GM18907 (cell line): Measurements from ENCODE around the gene TP53I3.
"Not testable (repeated sequence)": the region's sequence is repeated elsewhere in the genome, so short reads cannot be mapped to it uniquely, and the experiment has no call there.

Experiments
- ATAC-seq: cut with Tn5 transposase; IDR thresholded peaks from one replicate; pipeline ENCODE4 v1.9.1; 2021; ENCODE audit warnings: mild to moderate bottlenecking, moderate library complexity; ENCODE audit not compliant: unreplicated experiment

TP53I3 gene

GRCh38 chr2:24055750-24056149 lies 28.9 kb downstream of the TP53I3 start:
- no peak for ATAC-seq

GRCh38 chr2:24054366-24055010 lies 30.1 kb downstream of the TP53I3 start:
- no peak for ATAC-seq

GRCh38 chr2:24052951-24053350 lies 31.7 kb downstream of the TP53I3 start:
- no peak for ATAC-seq

- no peak for ATAC-seq
These were observed 32.8 kb downstream of the TP53I3 start for GRCh38 chr2:24051833-24052232.

- no peak for ATAC-seq
These were observed 34.3 kb downstream of the TP53I3 start for GRCh38 chr2:24050041-24050979.

- ATAC-seq: no peak
These were observed 35.1 kb downstream of the TP53I3 start, which contains the start of gene FKBP1B for GRCh38 chr2:24049485-24050021. Gene FKBP1B (plus strand): TSS chr2:24049741. CDS start chr2:24049850, 109 bp downstream.

GRCh38 chr2:24048769-24049484 lies 35.7 kb downstream of the TP53I3 start:
- no peak for ATAC-seq

GRCh38 chr2:24047703-24048033 lies 37.0 kb downstream of the TP53I3 start:
- ATAC-seq: no peak

GRCh38 chr2:24046930-24047702 lies 37.5 kb downstream of the TP53I3 start, which contains the start of gene WDCP:
Gene WDCP (minus strand): TSS chr2:24047391. CDS start chr2:24039494, 7,897 bp downstream.
- peak; percentile 99 for ATAC-seq

GRCh38 chr2:24046599-24046929 lies 38.1 kb downstream of the TP53I3 start:
- no peak for ATAC-seq

- no peak for ATAC-seq
These were observed 38.8 kb downstream of the TP53I3 start for GRCh38 chr2:24045511-24046508.

GRCh38 chr2:24043133-24043532 lies 41.5 kb downstream of the TP53I3 start:
- not testable (repeated sequence) for ATAC-seq

GRCh38 chr2:24040511-24040910 lies 44.1 kb downstream of the TP53I3 start:
- ATAC-seq: no peak

- ATAC-seq: no peak
These were observed 45.7 kb downstream of the TP53I3 start for GRCh38 chr2:24038786-24039499.
